SK-N-SH treated with all-trans-retinoic acid at 6 μM for 48 hours (cell line): ENCODE measurements around the gene UGGT2.

ENCODE experiments used
- ZFP30 ChIP-seq: fragments of 450-650 bp; formaldehyde crosslinking; IDR thresholded peaks from 2 replicates; pipeline ENCODE4 v1.5.0; 2022; ENCODE audit warnings: mild to moderate bottlenecking, moderate library complexity
- ZNF565 ChIP-seq: fragments of 450-650 bp; formaldehyde crosslinking; conservative IDR thresholded peaks from 2 replicates; pipeline ENCODE4 v1.5.0; 2020; ENCODE audit warnings: low read depth, mild to moderate bottlenecking, moderate library complexity

- TF ChIP-seq ZFP30 (no peak), ZNF565 (CRISPR knock-in tag) (no peak)
Measured at GRCh38 chr13:95813139-95813538, 240.1 kb downstream of the UGGT2 start.
